Neural progenitor cell (in vitro differentiated cells): ENCODE results near the gene SIRPA.

ENCODE experiments used
- EZH2 ChIP-seq: fragments of 200-600 bp; sonication (generic); IDR thresholded peaks from 2 replicates; pipeline ENCODE4 v1.6.1; 2017; ENCODE audit warnings: antibody characterized with exemption, mild to moderate bottlenecking, moderate library complexity
- TF ChIP-seq, protein P1 (sequence below): fragments of 200-600 bp; sonication (generic); IDR thresholded peaks from 2 replicates; pipeline ENCODE4 v1.5.1; 2017; ENCODE audit warnings: antibody characterized with exemption, mild to moderate bottlenecking

DNA sequence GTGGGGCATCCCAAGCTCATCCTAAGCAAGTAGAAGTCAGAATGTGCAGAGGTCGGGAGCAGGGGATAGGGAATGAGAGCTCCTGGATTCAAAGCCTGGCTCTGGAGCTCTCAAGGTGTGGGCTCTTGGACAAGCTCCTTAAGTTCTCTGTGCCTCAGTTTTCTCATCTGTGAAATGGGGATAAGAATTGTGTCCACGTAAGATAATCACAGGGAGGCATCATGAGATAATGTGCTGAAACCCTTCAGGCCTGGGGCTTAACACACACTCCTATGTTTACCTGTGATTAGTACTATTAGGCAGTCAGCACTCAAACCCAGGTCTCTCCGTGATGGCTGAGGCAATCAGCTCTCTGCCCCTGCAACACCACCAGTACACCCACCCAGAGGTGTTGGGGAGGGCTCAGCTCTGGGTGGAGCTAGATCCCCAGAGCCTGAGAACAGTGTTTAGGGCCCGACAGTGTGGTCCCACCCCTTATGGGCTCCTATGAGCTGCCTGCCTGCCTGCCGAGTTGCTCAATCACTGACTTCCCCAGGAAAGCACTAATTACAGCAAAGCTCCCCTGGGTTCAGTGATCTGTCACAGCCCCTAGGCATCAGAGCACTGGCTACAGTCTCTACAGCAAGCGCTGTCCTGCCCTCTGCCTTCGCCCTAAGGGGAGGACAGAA, 6.3 kb upstream of the SIRPA start:
- TF ChIP-seq, protein P1, sequence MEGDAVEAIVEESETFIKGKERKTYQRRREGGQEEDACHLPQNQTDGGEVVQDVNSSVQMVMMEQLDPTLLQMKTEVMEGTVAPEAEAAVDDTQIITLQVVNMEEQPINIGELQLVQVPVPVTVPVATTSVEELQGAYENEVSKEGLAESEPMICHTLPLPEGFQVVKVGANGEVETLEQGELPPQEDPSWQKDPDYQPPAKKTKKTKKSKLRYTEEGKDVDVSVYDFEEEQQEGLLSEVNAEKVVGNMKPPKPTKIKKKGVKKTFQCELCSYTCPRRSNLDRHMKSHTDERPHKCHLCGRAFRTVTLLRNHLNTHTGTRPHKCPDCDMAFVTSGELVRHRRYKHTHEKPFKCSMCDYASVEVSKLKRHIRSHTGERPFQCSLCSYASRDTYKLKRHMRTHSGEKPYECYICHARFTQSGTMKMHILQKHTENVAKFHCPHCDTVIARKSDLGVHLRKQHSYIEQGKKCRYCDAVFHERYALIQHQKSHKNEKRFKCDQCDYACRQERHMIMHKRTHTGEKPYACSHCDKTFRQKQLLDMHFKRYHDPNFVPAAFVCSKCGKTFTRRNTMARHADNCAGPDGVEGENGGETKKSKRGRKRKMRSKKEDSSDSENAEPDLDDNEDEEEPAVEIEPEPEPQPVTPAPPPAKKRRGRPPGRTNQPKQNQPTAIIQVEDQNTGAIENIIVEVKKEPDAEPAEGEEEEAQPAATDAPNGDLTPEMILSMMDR: no peak
- no peak for TF ChIP-seq EZH2
